GM21576 (cell line): ENCODE results near the gene PLXNB1.
"Not testable (repeated sequence)": the region's sequence is repeated elsewhere in the genome, so short reads cannot be mapped to it uniquely, and the experiment has no call there.

Experiments
- ATAC-seq: cut with Tn5 transposase; IDR thresholded peaks from one replicate; pipeline ENCODE4 v1.9.1; 2021; ENCODE audit warnings: mild to moderate bottlenecking, moderate library complexity; ENCODE audit not compliant: unreplicated experiment

The PLXNB1 gene

DNA sequence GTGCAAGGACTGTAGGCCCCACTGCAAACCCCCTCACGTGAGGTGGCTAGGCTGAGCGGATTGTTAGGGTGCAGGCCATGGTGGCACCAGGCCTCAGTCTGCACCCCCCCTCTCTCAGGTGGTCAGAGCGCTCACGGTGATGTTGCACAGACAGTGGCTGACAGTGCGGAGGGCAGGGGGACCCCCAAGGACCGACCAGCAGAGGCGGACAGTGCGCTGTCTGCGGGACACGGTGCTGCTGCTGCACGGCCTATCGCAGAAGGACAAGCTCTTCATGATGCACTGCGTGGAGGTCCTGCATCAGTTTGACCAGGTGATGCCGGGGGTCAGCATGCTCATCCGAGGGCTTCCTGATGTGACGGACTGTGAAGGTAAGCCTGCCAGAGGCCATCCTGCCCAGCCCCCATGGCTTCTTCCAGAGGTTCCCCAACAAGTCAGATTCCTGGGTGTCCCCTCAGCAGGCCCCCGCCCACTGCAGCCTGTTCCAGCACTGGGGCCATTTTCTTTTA is 34.9 kb upstream of the PLXNB1 start:
- no peak for ATAC-seq

DNA sequence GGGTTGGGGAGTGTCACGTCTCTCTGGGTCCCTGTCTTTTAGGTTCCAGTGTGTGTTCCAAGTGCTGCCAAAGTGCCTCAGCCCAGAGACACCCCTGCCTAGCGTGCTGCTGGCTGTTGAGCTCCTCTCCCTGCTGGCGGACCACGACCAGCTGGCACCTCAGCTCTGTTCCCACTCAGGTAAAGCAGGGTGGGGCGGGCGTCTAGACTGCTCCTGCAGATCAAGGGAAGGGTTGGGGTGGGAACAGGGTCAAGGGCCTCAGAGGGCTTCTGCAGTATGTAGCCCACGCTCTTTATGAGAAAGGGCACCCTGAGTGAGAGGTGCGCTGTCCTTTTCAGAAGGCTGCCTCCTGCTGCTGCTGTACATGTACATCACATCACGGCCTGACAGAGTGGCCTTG is 33.8 kb upstream of the PLXNB1 start:
- no peak for ATAC-seq

GRCh38 chr3:48461767-48462166 is 31.9 kb upstream of the PLXNB1 start:
- ATAC-seq, result not testable (repeated sequence)

- ATAC-seq, result no peak
Measured at GRCh38 chr3:48460517-48460902, 30.6 kb upstream of the PLXNB1 start.

DNA sequence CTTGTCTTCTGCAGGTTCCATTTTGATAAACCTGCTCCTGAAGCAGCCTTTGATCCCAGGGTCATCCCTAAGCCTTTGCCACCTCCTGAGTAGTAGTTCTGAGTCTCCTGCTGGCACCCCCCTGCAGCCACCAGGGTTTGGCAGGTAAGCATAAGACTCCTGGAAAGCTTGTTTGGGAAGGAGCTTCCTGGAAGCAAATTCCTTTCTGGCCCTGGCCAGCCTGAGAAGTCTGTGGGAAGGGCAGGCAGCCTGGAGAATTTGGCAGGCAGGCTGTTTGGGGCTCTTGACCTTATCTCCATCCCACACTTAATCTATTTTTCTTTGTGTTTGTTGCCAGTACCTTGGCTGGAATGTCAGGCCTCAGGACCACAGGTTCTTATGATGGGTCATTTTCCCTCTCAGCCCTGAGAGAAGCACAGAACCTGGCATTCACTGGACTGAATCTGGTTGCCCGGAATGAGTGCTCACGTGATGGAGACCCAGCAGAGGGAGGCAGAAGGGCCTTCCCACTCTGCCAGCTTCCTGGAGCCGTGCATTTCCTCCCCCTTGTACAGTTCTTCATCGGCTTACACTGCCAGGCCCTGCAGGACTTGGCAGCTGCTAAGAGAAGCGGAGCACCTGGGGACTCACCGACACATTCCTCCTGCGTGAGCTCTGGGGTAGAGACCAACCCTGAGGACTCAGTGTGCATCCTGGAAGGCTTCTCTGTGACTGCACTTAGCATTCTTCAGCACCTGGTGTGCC is 30.1 kb upstream of the PLXNB1 start:
- ATAC-seq, result no peak

DNA sequence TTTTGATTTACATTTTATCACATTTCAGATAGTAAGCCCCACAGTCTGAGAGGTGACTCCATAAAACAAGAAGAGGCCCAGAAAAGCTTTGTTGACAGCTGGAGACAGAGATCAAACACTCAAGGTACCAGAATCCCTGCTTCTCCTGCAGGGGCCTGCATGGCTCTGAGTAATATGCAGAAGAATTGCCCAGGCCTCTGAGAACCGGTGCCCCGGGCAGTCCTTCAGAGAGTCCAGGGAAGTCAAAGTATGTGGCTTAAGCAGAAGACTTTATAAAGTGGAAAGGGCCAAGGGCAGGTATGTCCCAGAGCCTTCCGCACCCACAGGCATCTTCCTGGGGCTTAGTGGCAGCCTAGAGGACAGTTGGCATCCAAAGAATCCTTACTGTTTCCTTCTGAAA is 29.4 kb upstream of the PLXNB1 start:
- no peak for ATAC-seq

GRCh38 chr3:48456456-48456855 is 26.6 kb upstream of the PLXNB1 start:
- no peak for ATAC-seq

GRCh38 chr3:48451270-48451669 is 21.4 kb upstream of the PLXNB1 start:
- no peak for ATAC-seq

GRCh38 chr3:48446425-48447193 is 16.7 kb upstream of the PLXNB1 start, which contains the start of gene ATRIP:
Gene ATRIP, plus strand, starts transcription at chr3:48446737. Its CDS starts 109 bp downstream, at chr3:48446846.
- peak; percentile 77 for ATAC-seq

- peak; percentile 7 for ATAC-seq
Measured at GRCh38 chr3:48446043-48446424, 16.1 kb upstream of the PLXNB1 start.

- ATAC-seq, result no peak
Measured at GRCh38 chr3:48445277-48445882, 15.5 kb upstream of the PLXNB1 start.

DNA sequence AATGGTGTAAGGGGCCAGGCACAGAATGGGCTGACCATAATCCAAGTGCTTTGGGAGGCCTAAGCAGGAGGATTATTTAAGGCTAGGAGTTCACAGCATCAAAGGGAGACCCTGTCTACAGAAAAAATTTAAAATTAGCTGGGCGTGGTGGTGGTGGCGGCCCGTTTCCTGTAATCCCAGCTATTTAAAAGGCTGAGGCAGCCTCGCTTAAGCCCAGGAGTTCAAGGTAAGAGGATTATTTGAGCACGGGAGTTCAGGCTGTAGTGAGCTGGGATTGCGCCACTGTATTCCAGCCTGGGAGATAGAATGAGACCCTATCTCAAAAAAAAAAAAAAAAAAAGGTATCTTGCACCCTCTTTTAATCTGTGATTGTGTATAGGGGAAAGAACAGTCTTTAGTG is 12.1 kb upstream of the PLXNB1 start:
- ATAC-seq, result no peak

DNA sequence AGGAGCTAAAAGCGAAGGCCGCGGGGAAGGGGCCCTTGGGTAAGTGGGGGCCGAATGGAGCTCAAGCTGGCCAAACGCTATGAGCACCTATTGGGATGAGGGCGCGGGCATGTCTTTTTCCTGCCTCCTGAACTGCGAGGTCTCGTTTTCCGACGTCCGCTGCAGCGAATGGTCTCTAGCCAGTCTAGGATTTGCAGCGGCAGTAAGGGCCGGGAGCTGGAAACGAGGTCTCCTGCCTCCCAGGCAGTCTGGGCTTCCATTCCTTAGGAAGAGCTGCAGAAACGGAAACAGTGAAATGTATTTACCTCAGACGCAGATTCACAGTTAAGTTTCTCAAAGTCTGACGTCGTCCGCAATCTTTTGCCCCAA is 10.7 kb upstream of the PLXNB1 start:
- ATAC-seq, result no peak

DNA sequence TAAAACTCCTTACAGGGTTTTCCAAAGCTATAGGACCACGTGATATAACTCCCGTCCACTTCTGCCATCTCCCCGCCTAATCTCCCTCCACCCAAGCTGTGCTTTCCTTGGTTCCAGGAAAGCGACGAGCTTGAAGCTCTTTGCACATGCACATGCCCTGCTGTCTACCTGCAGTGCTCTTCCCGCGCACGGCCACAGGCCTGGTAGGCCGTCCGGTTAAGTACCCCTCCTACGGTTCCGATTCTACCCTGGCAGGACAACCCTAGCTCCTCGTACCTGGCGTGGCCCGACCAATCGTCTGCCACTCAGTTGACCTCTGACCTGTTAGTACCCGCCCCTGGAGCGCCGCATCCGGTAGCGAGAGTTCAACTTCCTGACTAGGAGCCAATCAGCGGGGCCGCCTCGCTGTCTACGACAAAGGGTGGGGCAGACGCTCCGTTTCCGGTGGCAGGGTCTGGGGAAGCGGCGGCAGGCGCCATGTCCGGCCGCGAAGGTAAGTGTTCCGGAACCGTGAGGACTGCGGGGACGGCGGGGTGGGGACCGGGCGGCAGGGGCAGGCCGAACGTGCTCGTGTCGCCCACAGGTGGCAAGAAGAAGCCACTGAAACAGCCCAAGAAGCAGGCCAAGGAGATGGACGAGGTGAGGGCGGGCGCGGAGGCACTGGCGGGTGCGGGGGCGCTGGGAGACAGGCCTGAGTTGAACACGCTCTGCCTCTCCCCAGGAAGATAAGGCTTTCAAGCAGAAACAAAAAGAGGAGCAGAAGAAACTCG is 10.1 kb upstream of the PLXNB1 start, which contains the start of the genes CCDC51 and TMA7:
CCDC51 (minus strand) TSS at position 300 of the 770 bp plus-strand sequence. CDS start 4,991 bp downstream, outside the sequence.
TMA7 (plus strand) TSS at position 438 of the 770 bp plus-strand sequence; CDS start at position 478, 40 bp downstream.
- peak; percentile 86 for ATAC-seq

- no peak for ATAC-seq
Measured at GRCh38 chr3:48437812-48438211, 7.9 kb upstream of the PLXNB1 start.

DNA sequence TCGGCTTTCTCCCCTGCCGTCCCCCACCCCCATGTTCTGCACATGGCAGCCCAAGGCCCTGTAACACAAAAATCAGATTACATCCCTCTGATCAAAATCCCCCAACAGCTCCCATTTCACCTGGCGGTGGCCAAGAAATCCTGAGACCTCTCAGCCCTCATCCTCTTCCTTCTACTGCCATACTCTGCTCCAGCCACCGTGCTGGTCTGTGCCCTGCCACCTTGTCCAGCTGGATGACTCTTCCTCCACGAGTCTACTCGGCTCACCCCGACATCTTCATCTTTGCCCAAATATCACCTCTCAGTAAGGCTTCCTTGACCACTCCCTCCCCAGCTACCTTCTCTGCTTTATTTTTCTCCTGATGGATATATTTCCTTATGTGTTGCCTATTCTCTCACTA is 7.0 kb upstream of the PLXNB1 start:
- ATAC-seq, result no peak

- ATAC-seq, result no peak
Measured at GRCh38 chr3:48436477-48436787, 6.5 kb upstream of the PLXNB1 start.

DNA sequence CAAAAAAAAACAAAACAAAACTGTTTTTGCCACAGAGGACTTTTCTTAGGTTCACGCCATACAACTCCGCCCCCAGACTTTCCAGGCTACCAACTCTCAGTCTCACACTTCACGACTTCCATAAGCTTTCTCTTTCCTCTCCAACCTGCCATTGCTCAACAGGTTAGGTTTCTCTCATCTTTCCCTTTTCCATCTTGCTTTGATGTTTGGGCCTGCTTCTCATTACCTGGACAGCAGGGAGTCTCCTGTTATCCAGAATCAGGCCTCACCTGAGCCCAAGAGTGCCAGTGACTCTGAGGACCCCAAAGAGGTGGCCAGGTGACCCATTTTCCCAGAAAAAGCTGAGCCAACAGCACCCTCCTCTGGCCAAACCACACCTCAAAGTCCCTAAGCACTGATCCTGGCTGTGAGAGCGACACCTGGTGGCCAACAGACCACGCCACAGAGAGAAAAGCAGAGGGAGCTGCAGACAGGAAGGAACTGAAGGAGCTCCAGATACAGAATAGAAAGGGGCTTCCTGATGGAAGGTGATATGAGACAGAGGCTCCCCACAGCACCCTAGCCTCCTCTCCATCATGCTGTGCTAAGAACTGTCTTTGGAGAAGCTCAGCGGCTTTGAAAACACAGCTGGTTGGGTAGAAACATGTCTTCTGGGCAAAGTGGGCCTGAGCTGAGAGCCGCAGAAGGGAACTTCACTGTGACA is 6.0 kb upstream of the PLXNB1 start:
- no peak for ATAC-seq

DNA sequence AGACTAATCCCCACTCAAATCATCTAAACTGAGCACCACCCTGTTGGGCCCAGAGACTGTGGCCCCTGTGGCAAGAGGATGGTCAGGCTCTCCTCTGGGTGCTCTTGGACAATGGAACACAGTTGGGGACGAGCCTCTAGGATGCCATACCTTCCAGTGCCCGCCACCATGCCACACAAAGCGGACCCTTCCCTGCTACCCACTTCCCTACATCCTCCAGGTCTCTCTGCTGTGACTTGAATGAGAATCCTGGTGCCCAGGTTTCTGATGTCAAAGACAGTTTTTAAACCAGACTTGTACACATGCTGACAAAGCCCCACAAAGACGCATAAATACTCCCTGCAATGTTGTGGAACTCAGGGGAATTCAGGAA is 5.3 kb upstream of the PLXNB1 start:
- no peak for ATAC-seq

- ATAC-seq, result no peak
Measured at GRCh38 chr3:48434591-48435222, 4.8 kb upstream of the PLXNB1 start.
